Natural killer cell (primary cell): ENCODE results near the gene ADAMTSL1. TPM values are rescaled to one million over a fixed set of nuclear protein-coding genes. Genes with fewer than 3 reads are reported as not detected.

Source experiments
- ATAC-seq, 3 donors: fragments of 150-1000 bp in 2 of 3; fragments of 200-7000 bp in 1 of 3; cut with Tn5 transposase; 1 replicate in 1 of 3; 2 replicates in 2 of 3; pipeline ENCODE4 v1.10.0; 2021; ENCODE audit warnings: mild to moderate bottlenecking in 2 of 3, moderate library complexity in 2 of 3
- DNase-seq, 2 donors: peaks; one replicate each; pipeline versions ENCODE4 v3.0.0 to v3.0.0-alpha.2; 2013 to 2021; ENCODE audit warnings: mixed read lengths in 1 of 2
- H3K27ac ChIP-seq: one replicate; pipeline ENCODE4 v1.5.1; 2013; ENCODE audit warnings: mild to moderate bottlenecking, low read length
- H3K27me3 ChIP-seq: one replicate; pipeline ENCODE4 v1.6.1; 2013; ENCODE audit warnings: low read length; ENCODE audit not compliant: control insufficient read depth, insufficient read depth
- H3K36me3 ChIP-seq: one replicate; pipeline ENCODE4 v1.6.1; 2013; ENCODE audit warnings: low read length; ENCODE audit not compliant: control insufficient read depth, insufficient read depth
- H3K4me1 ChIP-seq: one replicate; pipeline ENCODE4 v1.6.1; 2013; ENCODE audit warnings: low read length; ENCODE audit not compliant: control insufficient read depth, insufficient read depth
- H3K4me3 ChIP-seq: one replicate; pipeline ENCODE4 v1.5.1; 2013; ENCODE audit warnings: low read length
- H3K9me3 ChIP-seq: one replicate; pipeline ENCODE4 v1.6.1; 2013; ENCODE audit warnings: low read length; ENCODE audit not compliant: control insufficient read depth, insufficient read depth
- H3K27ac Mint-ChIP-seq, 2 donors: one replicate each; pipeline ENCODE4 v1.8.0; 2022; ENCODE audit warnings: mild to moderate bottlenecking in 2 of 2, mixed read lengths in 2 of 2, moderate library complexity in 1 of 2
- H3K27me3 Mint-ChIP-seq, 2 donors: one replicate each; pipeline ENCODE4 v1.8.0; 2022; ENCODE audit warnings: low read depth in 2 of 2, mixed read lengths in 2 of 2
- H3K36me3 Mint-ChIP-seq: one replicate; pipeline ENCODE4 v1.8.0; 2022; ENCODE audit warnings: mixed read lengths
- H3K4me1 Mint-ChIP-seq, 2 donors: one replicate each; pipeline ENCODE4 v1.8.0; 2022; ENCODE audit warnings: mixed read lengths in 2 of 2
- H3K4me3 Mint-ChIP-seq: one replicate; pipeline ENCODE4 v1.8.0; 2022; ENCODE audit warnings: mild to moderate bottlenecking, moderate library complexity, mixed read lengths
- H3K9me3 Mint-ChIP-seq, 2 donors: one replicate each; pipeline ENCODE4 v1.8.0; 2022; ENCODE audit warnings: mixed read lengths in 2 of 2
- CTCF ChIP-seq: fragments of 200-600 bp; IDR thresholded peaks from one replicate; pipeline ENCODE4 v1.8.0; 2022; ENCODE audit warnings: antibody characterized with exemption
- WGBS: methylation state at CpG from one replicate; pipeline ENCODE4 v1.1.7; 2013; ENCODE audit warnings: missing lambda C conversion rate; ENCODE audit not compliant: insufficient coverage; 5-methylcytosine and 5-hydroxymethylcytosine counted together
- intact Hi-C: fragments of 100-400 bp; cut with micrococcal nuclease; formaldehyde crosslinking; loops from one replicate; pipeline ENCODE4 v1.14.2; 2022
- total RNA-seq, 4 donors: library from RNA; stranded (reverse); fragments of 120-200 nt in 1 of 4; gene quantifications; one replicate each; pipeline versions ENCODE4 v1.2.3 to v1.2.4, GENCODE V29; 2013 to 2022

The ADAMTSL1 gene
- total RNA-seq, 3 donors from 2014 or later (not counting 1 experiment from before 2014, with no cell fraction given) = not detected

- H3K4me3 ChIP-seq = no peak overlapping the region
- Mint-ChIP-seq H3K9me3 (no peaks in the 10 kb centered on the region), H3K27me3 (no peaks in the 10 kb centered on the region), H3K4me1 (no peaks in the 10 kb centered on the region), H3K36me3 (no peaks in the 10 kb centered on the region), H3K27ac (no peak overlapping the region), H3K4me3 (no peak overlapping the region)
- no peaks in the 10 kb centered on the region for H3K27me3 ChIP-seq
- no peaks in the 10 kb centered on the region for H3K36me3 ChIP-seq
- intact Hi-C loops = no loop called here
- TF ChIP-seq CTCF = no peak
- 65% methylated on average over 3 of the region's 3 CpGs for WGBS
- no peaks in the 10 kb centered on the region for H3K4me1 ChIP-seq
- no peak for ATAC-seq
- DNase-seq = no peak
- no peaks in the 10 kb centered on the region for H3K9me3 ChIP-seq
- H3K27ac ChIP-seq = no peak overlapping the region
Measured at GRCh38 chr9:18451406-18451805, 22.5 kb upstream of the ADAMTSL1 start.

- Mint-ChIP-seq H3K27ac (no peak overlapping the region), H3K36me3 (no peaks in the 10 kb centered on the region), H3K9me3 (no peaks in the 10 kb centered on the region), H3K27me3 (peaks cover 0 to 3% of the 10 kb centered on the region in 2 donors), H3K4me1 (no peaks in the 10 kb centered on the region), H3K4me3 (no peak overlapping the region)
- Histone ChIP-seq H3K27ac (no peak overlapping the region), H3K4me1 (no peaks in the 10 kb centered on the region), H3K36me3 (no peaks in the 10 kb centered on the region), H3K27me3 (no peaks in the 10 kb centered on the region), H3K4me3 (no peak overlapping the region), H3K9me3 (no peaks in the 10 kb centered on the region)
- TF ChIP-seq CTCF = no peak
- WGBS = 86% methylated on average over 2 of the region's 2 CpGs
- ATAC-seq (no peak), DNase-seq (no peak)
- intact Hi-C loops = no loop called here
Measured at GRCh38 chr9:18452276-18452675, 21.7 kb upstream of the ADAMTSL1 start.

- DNase-seq = no peak
- no peak overlapping the region for H3K4me3 ChIP-seq
- H3K9me3 ChIP-seq = no peaks in the 10 kb centered on the region
- H3K27ac ChIP-seq = no peak overlapping the region
- WGBS = 92% methylated on average over 3 of the region's 4 CpGs
- peaks cover 0 to 3% of the 10 kb centered on the region in 2 donors for H3K27me3 Mint-ChIP-seq
- intact Hi-C loops = no loop called here
- H3K27ac Mint-ChIP-seq = no peak overlapping the region
- no peak for TF ChIP-seq CTCF
- H3K4me3 Mint-ChIP-seq = no peak overlapping the region
- H3K36me3 ChIP-seq = no peaks in the 10 kb centered on the region
- H3K27me3 ChIP-seq = no peaks in the 10 kb centered on the region
- no peak for ATAC-seq
- H3K4me1 Mint-ChIP-seq = no peaks in the 10 kb centered on the region
- no peaks in the 10 kb centered on the region for H3K4me1 ChIP-seq
- H3K9me3 Mint-ChIP-seq = peaks cover 0 to 2% of the 10 kb centered on the region in 2 donors
- H3K36me3 Mint-ChIP-seq = no peaks in the 10 kb centered on the region
Measured at GRCh38 chr9:18456624-18457237, 17.2 kb upstream of the ADAMTSL1 start.

GRCh38 chr9:18457510-18457909 lies 16.4 kb upstream of the ADAMTSL1 start:
- no peaks in the 10 kb centered on the region for H3K4me1 Mint-ChIP-seq
- H3K4me3 Mint-ChIP-seq = no peak overlapping the region
- Histone ChIP-seq H3K4me1 (no peaks in the 10 kb centered on the region), H3K9me3 (no peaks in the 10 kb centered on the region), H3K27me3 (no peaks in the 10 kb centered on the region), H3K4me3 (no peak overlapping the region), H3K27ac (no peak overlapping the region), H3K36me3 (no peaks in the 10 kb centered on the region)
- H3K27me3 Mint-ChIP-seq = peaks cover 0 to 3% of the 10 kb centered on the region in 2 donors
- WGBS = 38% methylated on average over 1 of the region's 2 CpGs
- no peaks in the 10 kb centered on the region for H3K36me3 Mint-ChIP-seq
- H3K9me3 Mint-ChIP-seq = peaks cover 0 to 2% of the 10 kb centered on the region in 2 donors
- no peak for TF ChIP-seq CTCF
- intact Hi-C loops = no loop called here
- ATAC-seq (no peak), DNase-seq (no peak)
- no peak overlapping the region for H3K27ac Mint-ChIP-seq
